ENCODE data around the gene BPIFB6.

- TF ChIP-seq CTCF (IDR thresholded peaks at IDR 0.05; ENCODE audit: low read depth, low read length, poor library complexity, severe bottlenecking) (no peak), EZH2phosphoT487 (IDR thresholded peaks at IDR 0.05; ENCODE audit: borderline replicate concordance, low read length) (no peak)
These were observed 31.8 kb downstream of the BPIFB6 start for GRCh38 chr20:33063271-33063670.

Data from DOHH2 (cell line).